PFSK-1 (cell line): Measurements from ENCODE around the gene PTH1R.

Experiments used
- FOXP2 ChIP-seq: optimal IDR thresholded peaks from 2 replicates; pipeline ENCODE3; 2011; ENCODE audit warnings: borderline replicate concordance, control low read depth, inconsistent platforms; ENCODE audit not compliant: insufficient read depth; ENCODE audit errors: extremely low read length, extremely low read depth
- POLR2AphosphoS5 ChIP-seq: IDR thresholded peaks from 2 replicates; pipeline ENCODE4 v1.6.1; 2012; ENCODE audit warnings: low read depth, mild to moderate bottlenecking, control low read depth, low read length, moderate library complexity
- REST ChIP-seq, 2 experiments: IDR thresholded peaks; 2 replicates each; pipeline versions ENCODE4 v1.6.1 to v1.8.0; 2011 to 2012; ENCODE audit warnings: low read depth in 2 of 2, low read length in 2 of 2, control low read depth in 1 of 2, inconsistent platforms in 1 of 2, mild to moderate bottlenecking in 1 of 2, moderate library complexity in 1 of 2; ENCODE audit not compliant: insufficient read depth in 1 of 2
- SIN3A ChIP-seq: IDR thresholded peaks from 2 replicates; pipeline ENCODE4 v1.6.1; 2012; ENCODE audit warnings: mild to moderate bottlenecking, low read length, moderate library complexity, borderline replicate concordance; ENCODE audit not compliant: insufficient read depth
- TAF1 ChIP-seq: IDR thresholded peaks from 2 replicates; pipeline ENCODE4 v1.6.1; 2012; ENCODE audit warnings: low read length, control low read depth, borderline replicate concordance; ENCODE audit not compliant: insufficient read depth

Gene PTH1R

DNA sequence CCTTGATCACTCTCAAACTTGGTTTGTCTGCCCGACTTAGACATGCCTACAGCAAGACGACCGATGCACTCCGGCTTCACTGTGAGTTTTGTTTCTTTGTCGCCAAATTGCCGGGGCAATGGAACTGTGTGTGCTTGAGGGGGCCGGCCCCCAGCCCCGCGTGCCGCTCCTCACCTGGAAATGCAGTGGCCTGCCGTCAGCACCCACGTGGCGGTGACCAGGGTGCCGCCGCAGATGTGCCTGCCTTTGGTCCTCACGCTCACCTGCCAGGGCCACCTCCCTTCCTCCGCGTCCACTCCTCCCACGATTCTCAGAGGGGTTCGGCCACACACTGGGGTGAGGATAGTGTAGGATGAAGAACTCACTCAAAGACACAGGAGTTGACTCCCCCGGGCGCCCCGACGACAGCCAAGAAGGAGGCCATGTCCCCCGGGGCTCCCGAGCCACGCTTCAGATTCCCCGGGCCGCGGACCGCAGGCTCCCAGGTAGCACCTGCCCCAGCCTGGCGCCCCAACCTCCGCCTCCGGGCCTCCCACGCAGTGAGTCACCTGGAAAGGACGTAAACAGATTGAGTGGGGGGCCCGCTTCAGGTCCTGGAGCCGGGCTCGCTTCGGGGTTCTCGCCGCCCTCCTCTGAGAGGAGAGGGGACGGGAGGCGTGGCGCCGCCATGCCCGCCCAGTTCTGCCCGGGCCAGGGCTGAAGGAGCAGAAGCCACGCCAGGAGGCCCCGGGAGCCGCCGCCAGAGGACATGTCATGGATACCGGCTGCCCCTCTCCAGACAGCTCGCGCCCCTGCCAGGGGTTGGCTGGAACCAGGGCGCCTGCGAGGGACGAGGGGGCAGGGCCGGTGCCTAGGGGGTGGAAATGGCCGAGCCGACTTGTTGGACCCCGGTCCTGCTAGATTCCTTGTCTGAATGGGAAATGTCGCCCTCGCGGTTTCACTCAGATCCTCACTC lies 43.9 kb upstream of the PTH1R start:
- TF ChIP-seq SIN3A = no peak
- TF ChIP-seq REST (IDR thresholded peaks at IDR 0.05; ENCODE audit: insufficient read depth in 1 of 2, low read depth in 2 of 2, low read length in 2 of 2) = no peak
- TF ChIP-seq FOXP2 = no peak
- TF ChIP-seq POLR2AphosphoS5 = no peak
- TF ChIP-seq TAF1 = no peak

DNA sequence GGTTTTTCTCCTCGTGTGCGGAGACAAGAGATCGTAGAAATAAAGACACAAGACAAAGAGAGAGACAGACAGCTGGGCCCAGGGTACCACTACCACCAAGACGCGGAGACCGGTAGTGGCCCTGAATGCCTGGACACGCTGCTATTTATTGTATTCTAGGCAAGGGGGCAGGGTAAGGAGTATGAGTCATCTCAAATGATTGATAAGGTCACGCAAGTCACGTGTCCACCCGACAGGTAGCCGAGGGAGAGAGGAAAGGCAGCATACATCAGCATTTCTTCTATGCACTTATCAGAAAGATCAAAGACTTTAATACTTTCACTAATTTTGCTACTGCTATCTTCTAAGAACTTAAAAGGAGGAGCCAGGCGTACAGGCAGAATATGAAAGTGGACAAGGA lies 42.5 kb upstream of the PTH1R start:
- TF ChIP-seq SIN3A = no peak
- TF ChIP-seq REST (IDR thresholded peaks at IDR 0.05; ENCODE audit: insufficient read depth in 1 of 2, low read depth in 2 of 2, low read length in 2 of 2) = no peak
- TF ChIP-seq FOXP2 = no peak
- TF ChIP-seq POLR2AphosphoS5 = no peak
- TF ChIP-seq TAF1 = no peak

GRCh38 chr3:46835491-46835890 lies 42.0 kb upstream of the PTH1R start:
- TF ChIP-seq TAF1 (no peak), POLR2AphosphoS5 (no peak), FOXP2 (no peak), SIN3A (no peak), REST (IDR thresholded peaks at IDR 0.05; ENCODE audit: insufficient read depth in 1 of 2, low read depth in 2 of 2, low read length in 2 of 2) (no peak)

DNA sequence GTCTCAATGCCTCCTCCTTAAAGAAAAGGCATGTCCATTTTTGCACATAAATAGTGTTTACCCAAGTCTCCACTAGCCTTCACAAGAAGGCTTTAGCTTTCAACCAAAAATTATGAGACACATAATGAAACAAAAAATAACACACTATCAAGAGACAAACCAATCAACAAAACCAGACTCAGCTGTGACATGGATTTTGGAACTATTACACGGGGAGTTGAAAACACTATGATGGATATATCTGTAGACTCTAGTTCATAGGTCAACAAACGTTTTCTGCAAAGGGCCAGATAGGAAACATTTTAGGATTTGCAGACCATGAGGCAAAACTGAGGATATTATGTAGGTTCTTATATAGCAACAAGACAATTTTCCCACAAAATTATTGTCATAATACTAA lies 39.2 kb upstream of the PTH1R start:
- TF ChIP-seq POLR2AphosphoS5 (no peak), TAF1 (no peak), SIN3A (no peak)

- TF ChIP-seq SIN3A (no peak), TAF1 (no peak), REST (IDR thresholded peaks at IDR 0.05; ENCODE audit: insufficient read depth in 1 of 2, low read depth in 2 of 2, low read length in 2 of 2) (no peak), FOXP2 (no peak), POLR2AphosphoS5 (no peak)
Observed at GRCh38 chr3:46840491-46840890, 37.0 kb upstream of the PTH1R start.
